Stimulated activated CD4-positive, alpha-beta T cell treated with anti-CD3 and anti-CD28 coated beads, Interleukin-1b, Interleukin-23, amount 100 ng/mL, for 4 hours (primary cell): ENCODE measurements around the gene MMAB.

Experiments
- DNase-seq, 2 donors: peaks; one replicate each; pipeline ENCODE4 v3.0.0-alpha.2; 2020; ENCODE audit warnings: low read depth in 2 of 2

Gene MMAB

DNA sequence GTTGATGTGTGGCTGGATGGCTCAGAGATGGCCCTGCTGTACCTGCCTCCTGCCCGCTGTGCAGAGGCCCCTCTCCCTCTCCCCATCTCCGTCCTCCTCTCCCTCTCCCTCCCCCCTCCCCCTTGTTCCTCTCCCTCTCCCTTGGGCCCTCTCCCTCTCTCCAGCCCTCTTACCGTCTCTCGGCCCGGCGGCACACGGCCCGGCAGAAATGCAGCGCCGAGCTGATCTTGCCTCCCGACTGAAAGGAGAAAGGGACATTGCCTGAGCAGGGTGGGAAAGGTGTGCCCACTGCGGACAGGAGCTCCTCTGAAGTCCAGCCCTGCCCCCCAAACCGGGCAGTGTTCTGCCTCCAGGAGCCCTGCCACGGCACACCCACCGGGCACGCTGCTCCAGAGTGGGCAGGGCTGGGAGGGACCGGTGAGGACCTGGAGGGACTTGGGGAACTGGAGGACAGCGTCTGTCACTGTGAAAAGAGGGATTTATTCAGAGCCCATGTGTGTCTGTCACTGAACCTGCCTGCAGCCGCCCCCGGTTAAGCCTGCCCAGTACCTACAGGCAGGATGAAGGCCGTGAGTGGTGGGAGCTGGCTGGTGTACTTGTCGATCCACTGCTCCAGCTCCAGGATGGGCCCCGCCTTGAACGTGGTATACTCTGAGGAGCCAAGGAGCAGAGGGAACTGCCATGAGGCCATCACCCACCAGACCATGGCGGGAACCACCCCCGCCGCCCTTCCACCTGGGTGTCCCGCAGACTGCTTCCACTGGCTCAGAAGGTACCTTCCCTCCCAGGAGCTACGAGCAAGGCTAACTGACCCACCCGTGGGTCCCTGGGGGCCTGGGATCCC, 12.2 kb downstream of the MMAB start:
- no peak for DNase-seq

DNA sequence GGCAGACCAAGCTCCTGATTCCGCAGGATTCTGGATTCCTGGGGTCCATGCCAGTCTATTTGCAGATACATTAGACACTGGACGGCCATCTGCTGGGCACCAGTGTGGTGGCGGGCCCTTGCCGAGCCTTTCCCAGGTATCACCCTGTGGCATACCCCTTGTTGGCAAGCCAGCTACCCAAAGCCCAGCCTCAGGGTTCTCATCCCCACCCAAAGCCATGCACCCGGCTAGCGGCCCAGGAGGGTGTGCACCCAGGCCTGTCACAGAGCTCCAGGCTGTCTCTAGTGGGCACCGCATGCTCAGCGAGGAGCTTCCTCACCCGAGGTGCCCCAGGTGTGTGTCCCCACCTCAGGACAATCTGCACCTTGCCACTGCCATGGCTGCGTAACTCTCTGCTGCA, 13.7 kb downstream of the MMAB start:
- DNase-seq, result no peak

DNA sequence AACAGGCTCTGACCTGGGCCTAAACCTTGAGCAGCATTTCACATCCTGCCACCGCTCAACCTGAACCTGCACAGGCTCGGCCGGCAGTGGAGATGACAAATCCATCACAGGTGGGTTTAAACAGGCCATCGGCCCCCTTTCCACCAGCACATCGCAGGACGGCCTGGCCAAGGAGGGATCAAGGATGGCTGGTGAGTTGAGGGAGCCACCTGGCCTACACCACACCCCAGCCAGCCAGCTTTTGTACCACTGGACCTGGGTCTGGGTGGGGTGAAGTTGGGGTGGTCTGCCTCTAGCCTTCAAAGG, 14.2 kb downstream of the MMAB start:
- no peak for DNase-seq

DNA sequence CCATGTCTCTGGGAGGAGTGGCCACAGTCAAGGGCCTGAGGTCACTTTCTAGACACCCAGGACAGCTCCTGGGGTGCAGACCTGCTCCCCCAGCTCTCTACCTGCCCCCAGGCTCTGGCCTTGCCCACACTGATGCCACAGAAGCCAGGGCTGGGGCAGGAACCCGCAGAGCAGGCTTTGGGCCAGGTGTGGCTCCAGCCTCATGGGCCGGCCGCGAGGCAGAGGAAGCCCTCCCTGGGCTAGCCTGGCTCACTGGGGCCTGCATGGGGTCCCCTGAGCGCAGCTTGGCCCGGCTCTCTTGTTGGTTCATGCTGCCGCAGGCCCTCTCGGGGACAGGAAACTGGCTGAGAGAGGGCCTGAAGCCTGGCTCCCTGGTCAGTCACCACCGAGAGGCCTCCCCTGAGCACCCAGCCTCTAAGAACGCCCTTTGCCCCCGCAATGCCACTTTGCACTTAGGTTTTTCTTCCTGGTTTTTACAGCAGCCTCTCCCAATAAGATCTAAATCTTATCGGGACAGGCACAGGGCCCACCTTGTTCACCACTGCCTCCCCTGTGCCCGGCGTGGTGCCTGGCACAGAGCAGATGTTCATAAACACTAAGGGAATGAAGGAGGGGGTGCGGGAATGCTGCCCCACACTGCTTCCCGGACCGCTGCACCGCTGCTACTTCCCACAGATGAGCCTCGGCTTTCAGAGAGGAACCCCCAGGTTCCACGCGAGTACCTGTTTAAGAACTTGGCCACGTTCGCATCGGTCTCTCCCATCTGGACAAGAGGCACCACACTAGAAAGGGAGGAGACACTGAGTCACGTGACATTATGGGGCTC, 14.7 kb downstream of the MMAB start:
- no peak for DNase-seq

DNA sequence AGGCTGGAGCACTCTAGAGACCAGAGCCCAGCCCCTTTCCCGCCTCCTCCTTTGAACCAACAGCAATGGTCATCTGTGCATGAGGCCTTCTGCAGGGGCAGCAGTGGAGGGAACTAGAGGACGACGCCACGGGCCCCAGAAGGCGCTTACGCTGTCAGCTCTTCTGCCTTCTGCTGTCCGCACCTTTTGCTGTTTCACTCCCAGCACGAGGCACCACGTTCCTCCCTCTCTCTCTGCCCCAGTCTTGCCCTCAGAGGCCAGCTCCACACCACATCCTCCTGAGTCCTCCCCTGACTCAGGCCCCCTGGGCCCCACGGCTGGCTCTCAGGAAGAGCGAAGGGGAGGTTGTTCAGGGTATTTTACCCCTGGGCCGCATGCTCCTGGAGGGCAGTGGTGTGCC, 15.5 kb downstream of the MMAB start:
- no peak for DNase-seq

DNA sequence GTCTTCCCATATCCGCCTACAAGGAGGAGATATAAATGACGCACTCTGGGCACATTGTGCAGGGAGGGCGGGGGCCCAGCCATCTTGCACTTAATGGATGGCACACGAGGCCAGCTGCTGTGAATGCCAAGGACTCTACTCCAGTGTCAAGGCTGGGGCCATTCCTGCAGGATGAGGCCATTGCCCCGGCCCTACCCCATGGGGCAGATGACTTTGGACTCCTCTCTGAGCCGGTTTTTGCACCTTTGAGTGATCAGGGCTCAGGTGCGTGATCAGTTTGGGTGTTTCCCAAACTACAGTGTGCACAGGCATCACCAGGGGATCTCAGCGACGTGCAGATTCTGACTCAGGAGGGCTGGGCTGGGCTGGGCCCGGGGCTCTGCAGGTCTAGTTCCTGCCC, 16.1 kb downstream of the MMAB start:
- no peak for DNase-seq

DNA sequence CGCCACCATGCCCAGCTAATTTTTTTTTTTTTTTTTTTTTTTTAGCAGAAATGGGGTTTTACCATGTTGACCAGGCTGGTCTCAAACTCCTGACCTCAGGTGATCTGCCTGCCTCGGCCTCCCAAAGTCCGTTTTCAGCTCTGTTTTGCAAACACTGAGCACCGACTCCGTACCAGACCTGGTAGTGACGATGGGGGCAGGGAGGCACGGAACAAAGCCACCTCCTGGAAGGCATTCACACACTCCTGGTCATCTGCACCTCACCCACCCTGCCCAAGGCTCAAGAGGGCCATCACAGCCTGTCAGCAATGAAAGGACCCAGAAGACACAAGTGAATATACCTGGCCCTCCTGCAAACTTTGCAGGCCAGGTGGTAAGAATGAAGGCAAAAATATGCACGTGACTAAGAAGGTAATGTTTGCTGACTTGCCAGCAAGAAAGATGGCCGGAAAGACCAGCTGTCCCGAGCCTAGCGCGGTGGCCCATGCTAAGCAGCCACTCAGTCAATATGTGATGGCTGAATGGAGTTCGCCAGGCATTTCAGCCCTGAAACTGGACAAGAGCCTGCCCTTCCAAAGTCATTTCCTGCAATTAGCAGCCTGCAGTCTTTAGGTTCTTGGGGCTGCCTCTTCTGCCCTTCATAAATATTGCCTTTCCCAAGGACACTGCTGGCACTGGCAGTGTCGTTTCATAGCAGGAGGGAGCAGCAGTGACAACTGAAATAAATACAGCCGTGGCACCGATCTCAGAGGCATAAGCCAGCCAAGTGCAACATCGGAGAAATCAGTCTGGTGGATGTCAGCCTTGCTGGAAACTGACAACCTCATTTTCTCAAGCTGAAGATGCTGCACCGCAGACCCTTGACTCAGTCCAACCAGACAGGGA, 17.6 kb downstream of the MMAB start:
- DNase-seq, result no peak

DNA sequence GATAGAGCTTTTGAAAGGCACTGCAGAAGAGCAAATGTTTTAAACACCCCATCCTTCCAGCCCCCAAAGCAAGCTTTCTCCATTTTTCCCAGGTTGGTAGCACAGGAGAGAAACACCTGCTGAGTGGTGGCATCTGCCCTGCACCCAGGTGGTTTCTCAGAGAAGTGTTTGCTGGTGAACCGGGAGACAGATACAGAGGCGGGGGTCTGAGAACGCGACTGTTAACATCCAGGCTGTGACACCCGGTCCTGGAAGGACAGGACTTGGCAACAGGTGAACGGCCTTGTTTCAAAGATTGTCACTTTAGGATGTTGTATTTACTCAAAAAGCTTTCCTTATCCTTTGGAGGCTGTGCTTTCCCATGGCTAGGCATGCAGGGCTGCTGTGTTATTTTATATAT, 18.5 kb downstream of the MMAB start:
- no peak for DNase-seq

DNA sequence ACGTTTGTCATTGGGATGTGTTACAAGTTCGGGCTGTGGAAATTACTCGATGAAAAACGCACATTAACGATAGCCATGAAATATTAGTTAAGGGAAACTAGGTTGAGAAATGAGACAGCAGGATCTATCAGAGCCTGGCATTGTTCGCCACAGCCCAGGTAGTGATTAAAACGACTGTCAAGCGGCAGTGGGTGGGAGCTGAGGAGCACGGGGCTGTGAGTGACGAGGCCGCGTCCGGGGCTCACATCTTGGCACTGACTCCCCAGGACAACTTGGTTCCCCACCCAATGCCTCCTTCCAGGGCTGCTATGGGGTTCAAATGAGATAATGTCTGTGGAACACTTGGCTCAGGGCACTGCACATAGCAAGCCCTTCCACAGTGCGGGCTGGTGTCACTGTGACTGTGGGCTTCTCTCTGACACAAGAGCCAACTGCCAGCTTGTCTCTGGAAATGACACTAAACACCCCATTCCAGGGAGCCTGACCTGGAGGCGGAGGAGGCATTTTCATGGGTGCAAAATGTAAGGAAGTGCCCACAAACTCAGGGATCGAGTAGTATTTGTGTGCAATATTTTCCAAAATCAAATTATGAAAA, 19.3 kb downstream of the MMAB start:
- DNase-seq, result no peak

DNA sequence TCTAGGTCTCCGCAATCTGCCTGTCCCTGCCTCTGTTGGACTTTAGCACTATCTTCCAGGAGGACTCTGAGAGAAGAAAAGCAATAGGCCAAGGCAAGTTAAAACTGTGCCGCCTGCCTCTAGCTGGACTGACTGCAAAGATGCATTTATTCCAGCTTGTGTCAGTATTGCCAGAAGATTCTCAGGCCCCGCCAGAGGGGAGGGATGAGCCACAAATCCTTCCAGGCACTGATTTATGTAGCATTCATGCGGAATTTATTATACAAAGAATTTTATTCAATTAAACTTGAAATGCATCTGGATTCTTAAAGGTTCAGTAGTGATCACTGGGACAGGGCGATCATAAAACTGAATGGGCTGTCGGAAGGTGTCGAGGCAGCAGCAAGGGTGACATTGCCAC, 19.8 kb downstream of the MMAB start:
- DNase-seq, result no peak

DNA sequence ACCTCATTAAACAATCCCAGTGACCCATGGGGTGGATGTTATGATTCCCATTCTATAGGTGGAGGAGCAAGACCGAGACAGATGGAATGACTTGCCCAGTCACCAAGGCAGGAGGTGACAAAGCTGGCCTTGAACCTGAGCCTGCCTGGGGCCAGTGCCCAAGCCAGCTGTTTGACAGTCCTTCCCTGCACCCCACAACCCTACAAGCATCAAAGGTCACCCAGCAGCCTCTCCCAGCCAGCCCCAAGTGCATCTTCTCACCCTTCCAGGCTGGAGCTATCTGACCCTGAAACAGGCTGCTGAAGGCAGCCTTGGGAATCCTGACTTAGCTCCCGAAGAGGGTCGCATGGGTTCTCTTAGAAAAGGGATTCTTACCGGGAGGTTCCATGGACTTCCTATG, 20.3 kb downstream of the MMAB start:
- DNase-seq, result no peak

DNA sequence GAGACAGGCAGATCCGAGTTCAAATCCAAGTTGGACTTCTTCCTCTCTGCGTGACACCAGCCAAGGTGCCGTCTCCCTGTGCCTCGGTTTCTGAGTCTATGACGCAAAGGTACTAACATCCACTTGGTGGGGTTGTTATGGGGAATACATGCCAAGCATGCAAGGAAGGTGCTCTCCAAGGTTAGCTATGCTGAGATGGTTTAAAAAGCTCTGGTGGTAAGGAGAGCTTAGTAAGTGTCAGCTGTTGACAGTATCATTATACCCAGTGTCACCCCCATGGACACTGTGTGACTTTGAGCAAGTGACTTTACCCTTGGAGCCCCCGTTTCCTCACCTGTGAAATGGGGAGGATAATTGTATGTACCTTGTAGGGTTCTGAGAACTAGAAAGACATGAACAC, 22.2 kb downstream of the MMAB start:
- no peak for DNase-seq

DNA sequence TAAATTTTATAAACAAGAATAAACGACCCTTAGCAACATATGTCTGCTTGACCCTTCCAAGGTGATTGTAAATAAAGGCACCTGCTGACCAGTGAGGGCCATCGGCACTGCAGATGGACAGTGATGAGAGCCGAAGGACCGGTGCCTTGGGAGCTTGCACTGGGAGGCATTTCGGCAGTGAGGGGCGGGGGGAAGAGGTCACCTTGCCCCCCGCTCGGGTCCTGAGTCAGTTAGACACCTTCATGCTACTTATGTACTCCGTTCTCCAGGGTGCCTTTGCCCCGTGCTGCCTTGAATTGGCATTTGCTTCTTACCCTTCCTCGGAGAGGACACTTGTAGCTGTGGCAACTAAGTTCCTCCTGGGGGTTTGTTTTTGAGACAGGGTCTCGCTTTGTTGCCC, 23.0 kb downstream of the MMAB start:
- DNase-seq, result no peak

DNA sequence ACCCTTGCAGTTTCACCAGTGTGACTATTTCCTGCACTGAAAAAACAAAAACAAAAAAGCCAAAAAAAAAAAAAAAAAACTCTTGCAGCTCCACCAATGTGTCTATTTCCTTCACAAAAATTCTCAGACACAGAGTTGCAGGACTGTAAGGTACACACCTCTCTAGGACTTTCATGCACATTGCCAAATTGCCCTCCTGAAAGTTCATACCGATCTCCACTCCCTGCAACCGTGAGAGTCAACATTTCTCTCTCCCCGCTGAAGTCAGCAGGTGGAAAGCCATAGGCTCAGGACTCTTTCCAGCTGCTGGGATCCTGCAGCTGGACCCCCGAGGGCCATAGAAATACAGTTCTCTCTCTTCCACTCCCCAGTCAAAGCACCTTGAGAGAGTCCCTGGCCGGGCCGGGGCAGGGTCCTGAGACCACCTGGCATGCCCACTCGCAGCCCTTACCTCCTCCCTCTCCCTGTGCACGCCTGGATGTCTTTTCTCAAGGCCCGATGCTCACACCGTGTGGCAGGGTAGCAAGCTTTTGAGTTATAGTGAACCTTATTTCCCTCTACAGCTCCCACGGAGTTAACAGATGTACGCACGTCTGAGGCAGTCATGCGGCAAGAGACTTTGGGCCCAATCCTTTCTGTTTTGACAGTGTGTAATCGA, 23.6 kb downstream of the MMAB start:
- DNase-seq, result no peak

DNA sequence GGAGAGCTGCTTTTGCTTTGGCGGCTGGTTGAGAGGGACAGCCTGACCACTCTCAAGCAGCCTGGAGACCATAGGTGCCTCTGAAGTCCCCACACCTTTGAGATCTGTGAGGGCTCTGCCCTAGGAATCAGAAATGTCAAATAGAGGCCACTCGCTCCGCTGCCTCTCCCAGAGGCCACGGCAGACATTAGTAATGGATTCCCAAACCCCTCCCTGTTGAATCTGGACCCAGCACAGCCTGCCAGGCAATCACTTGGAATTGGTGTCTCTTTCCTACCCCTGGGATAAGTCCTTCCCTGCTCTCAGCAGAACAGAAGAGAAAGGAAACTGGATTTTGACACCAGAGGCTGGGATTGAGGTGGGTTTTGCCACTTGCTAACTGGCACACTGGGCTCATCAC, 25.0 kb downstream of the MMAB start:
- DNase-seq, result no peak

DNA sequence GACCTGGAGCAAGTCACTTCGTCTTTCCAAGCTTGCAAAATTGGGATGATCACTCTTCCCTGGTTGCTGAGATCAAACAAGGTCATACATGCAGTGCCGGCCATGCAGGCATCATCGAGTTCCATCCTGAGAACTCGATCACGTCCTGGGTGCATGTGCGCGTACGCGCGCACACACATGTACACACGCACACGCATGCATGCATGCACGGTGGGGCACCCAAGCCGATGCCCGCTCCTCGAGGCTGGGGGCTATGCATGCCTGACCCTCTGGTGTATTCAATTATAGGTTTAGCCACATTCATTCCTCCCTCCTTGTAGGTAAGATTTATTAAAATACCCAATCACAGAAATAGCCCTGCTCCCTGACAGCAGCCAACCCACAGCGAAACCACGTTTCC, 26.0 kb downstream of the MMAB start:
- DNase-seq, result no peak

DNA sequence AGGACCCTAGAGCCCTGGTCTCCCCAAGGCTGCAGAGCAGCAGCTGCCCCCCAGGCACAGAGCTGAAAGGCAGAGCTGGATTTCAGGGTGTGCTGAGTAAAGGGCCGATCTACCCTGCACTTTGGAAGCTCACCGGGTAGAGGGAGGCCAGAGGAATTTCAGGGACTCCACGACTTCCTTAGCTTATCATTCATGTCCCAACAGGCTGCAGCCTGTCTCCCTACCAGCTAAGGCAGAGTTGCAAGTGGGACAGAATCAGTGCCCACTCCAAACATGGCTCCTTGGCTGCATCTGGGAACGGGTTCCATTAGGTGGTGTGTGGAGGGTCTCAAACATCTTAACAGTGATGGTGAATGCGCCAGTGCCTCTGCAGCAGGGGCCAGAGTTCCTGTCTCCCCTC, 27.5 kb downstream of the MMAB start:
- DNase-seq, result no peak

DNA sequence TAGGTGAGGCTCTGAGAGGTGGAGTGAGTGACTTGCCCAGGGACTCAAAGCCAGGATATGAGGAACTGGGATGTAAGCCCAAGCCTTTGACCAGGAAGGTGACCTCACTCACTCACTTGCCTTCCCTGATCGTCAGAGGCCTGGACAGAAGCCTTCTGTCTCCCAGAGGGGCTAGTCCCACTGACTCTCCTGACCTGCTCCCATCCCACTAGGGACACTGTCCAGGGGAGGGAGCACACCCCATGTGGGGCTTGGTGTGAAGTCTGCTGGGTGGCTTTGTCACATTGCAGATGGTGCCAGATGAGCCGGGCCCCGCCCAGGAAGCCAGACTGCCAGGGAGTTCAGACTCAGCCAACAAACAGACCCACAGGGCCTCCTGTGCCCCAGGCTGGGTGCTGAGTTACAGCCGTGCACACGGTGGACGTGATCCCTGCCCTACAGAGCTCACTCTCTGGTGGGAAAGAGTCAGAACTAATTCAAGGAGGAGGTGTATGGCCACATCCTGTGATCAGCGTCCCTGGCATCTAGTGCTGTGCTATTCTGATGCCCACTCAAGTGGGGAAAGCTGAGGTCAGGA, 28.3 kb downstream of the MMAB start:
- no peak for DNase-seq

DNA sequence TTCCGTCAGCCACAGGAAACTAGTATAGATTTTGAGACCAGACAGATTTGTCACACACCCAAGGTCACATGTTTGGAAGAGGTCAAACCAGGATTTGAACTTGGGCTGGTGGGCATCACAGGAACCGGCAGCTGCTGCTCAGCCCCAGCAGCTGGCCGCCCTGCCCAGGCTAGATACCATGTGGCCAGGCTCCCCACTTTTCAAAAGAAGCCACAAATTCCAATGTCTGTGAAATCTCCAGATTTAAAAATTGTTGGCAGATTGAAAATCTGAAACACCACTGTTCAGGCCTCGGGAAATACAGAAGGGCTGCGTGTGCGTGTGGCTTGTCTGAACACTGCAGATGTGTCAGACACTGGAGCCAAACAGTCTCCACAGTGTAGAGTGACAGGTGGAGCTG, 30.4 kb downstream of the MMAB start:
- no peak for DNase-seq

DNA sequence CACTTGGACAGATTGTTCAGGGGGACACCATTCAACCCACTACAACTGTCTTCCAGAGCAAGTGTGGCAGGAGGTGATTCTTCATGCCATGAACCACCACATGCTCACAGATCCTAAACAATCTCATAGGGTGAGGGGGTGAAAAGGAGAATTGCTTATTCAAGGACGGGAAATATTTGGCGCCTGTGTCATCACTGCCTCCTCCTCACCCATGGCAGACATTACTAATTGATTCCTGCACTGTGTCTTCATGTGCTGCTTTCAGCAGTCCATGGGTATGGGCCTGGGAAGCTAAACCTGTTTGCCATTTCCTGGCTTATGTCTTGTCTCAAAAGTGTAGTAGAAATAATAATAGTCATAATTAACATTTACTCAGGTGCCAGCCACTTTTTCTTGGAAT, 31.3 kb downstream of the MMAB start:
- DNase-seq, result no peak

DNA sequence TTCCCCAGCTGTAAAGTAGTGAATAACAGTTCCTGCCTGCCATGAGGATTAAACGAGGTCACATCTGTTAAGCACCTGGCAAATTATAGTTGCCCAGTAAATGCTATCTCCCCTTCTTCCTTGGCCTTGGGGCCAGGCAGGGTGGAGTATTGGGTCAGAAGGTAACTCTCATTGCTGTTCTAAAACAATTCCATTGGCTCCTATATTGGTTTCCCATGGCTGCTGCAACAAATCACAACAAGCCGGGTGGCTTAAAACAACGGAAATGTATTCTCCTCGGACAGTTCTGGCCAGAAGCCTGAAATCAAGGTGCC, 31.9 kb downstream of the MMAB start:
- no peak for DNase-seq
